ENCODE data around the gene DIP2C.

GRCh38 chr10:367636-368035 is 321.8 kb downstream of the DIP2C start:
- TF ChIP-seq CTCF (IDR thresholded peaks at IDR 0.05) (no peak), POLR2A (IDR thresholded peaks at IDR 0.05) (no peak)
